ENCODE measurements around the gene PLA2G4D.

GRCh38 chr15:42104095-42104891 lies 9.9 kb upstream of the PLA2G4D start:
- TF ChIP-seq TAF1 (IDR thresholded peaks at IDR 0.05; ENCODE audit: borderline replicate concordance, low read depth, low read length) (no peak), FOXM1 (IDR thresholded peaks at IDR 0.05; ENCODE audit: low read depth) (no peak)

All from SK-N-SH (cell line).